Esophagus squamous epithelium (tissue), 5 donors: ENCODE measurements around the gene PCSK4. TPM values are rescaled to one million over a fixed set of nuclear protein-coding genes. Genes with fewer than 3 reads are reported as not detected.

ENCODE experiments used
- DNase-seq: peaks from one replicate; lab custom pipeline; 2025; lab: John Stamatoyannopoulos, UW
- H3K27ac ChIP-seq, 4 donors: fragments of 200-600 bp; sonication (generic); one replicate each; pipeline ENCODE4 v1.5.1; 2016 to 2019; ENCODE audit warnings: mild to moderate bottlenecking in 1 of 4
- H3K27me3 ChIP-seq, 4 donors: fragments of 200-600 bp; sonication (generic); 1 replicate in 3 of 4; 2 replicates in 1 of 4; pipeline versions ENCODE4 v1.5.1 to v1.6.0; 2017 to 2021; ENCODE audit warnings: antibody characterized with exemption in 1 of 4
- H3K36me3 ChIP-seq, 3 donors: fragments of 200-600 bp; sonication (generic); one replicate each; pipeline ENCODE4 v1.5.1; 2016 to 2019
- H3K4me1 ChIP-seq, 3 donors: fragments of 200-600 bp; sonication (generic); one replicate each; pipeline ENCODE4 v1.5.1; 2017 to 2019
- H3K4me3 ChIP-seq, 4 donors: fragments of 200-600 bp; sonication (generic); 1 replicate in 3 of 4; 2 replicates in 1 of 4; pipeline ENCODE4 v1.5.1; 2016 to 2019; ENCODE audit warnings: mild to moderate bottlenecking in 2 of 4, moderate library complexity in 1 of 4
- H3K9me3 ChIP-seq, 3 donors: fragments of 200-600 bp; sonication (generic); one replicate each; pipeline ENCODE4 v1.5.1; 2016 to 2019
- POLR2A ChIP-seq, 4 donors: fragments of 450-650 bp; IDR thresholded peaks; one replicate each; pipeline ENCODE4 v1.6.1; 2017; ENCODE audit warnings: antibody characterized with exemption in 4 of 4, mild to moderate bottlenecking in 4 of 4, moderate library complexity in 3 of 4
- WGBS, 2 donors: methylation state at CpG; one replicate each; pipeline ENCODE4 v1.1.5; 2018; 5-methylcytosine and 5-hydroxymethylcytosine counted together
- intact Hi-C: fragments of 100-400 bp; cut with DNase I; formaldehyde crosslinking; loops from one replicate; pipeline ENCODE4 v1.15.0; 2022
- total RNA-seq, 4 donors: library from RNA; depleted of rRNA; stranded (reverse); fragments of >200 nt; gene quantifications; one replicate each; pipeline ENCODE4 v1.1.0, GENCODE V29; 2016
- TF ChIP-seq, protein P1 (sequence below), 6 experiments: fragments of 450-650 bp in 4 of 6; fragments of 200-600 bp in 2 of 6; sonication (generic) in 2 of 6; IDR thresholded peaks; one replicate each; pipeline ENCODE4 v1.5.1; 2016 to 2019; ENCODE audit warnings: antibody characterized with exemption in 6 of 6, mild to moderate bottlenecking in 4 of 6, moderate library complexity in 4 of 6
- donor health status: DM: yes; HTN: yes; CAD: no.

The PCSK4 gene
- total RNA-seq, 4 donors from 2014 or later = 0.35 to 5.5 (median 1.1) TPM

DNA sequence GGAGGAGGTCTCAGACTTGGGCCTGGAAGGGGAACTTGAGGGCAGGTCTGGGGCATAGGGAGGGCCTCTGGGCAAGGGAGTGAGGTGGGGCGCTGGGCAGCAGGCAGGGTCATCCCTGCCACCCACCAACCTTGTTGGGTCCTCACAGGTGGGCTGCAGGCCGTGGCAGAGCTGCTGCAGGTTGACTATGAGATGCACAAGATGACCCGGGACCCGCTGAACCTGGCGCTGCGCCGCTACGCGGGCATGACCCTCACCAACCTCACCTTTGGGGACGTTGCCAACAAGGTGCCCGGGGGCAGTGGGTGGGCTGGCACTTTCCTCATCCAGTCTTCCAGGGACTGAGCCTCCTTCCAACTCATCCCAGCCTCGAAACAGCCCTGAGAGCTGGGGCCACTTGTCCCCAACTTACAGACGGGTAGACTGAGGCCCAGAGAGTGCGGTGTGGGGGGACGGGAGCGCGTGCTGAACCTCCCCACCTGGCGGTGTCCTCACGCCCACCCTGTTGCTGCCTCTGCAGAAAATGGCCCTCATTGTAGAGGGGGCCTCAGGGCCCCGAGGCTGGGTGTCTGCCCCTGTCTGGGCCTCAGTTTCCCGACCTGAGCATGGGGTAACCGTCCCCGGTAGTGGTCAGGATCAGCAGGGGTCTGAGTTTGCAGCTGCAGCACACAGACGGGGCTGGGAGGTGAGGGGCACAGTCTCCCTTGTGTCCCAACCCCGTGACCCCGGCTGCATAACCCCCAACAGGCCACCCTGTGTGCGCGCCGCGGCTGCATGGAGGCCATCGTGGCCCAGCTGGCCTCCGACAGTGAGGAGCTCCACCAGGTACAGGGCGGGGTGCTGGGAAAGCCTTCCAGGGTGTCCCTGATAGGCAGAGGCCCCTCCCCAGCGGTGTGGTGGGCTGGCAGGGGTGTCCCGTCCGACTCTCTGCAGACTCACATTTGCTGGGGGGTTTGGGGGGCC, 29.8 kb downstream of the PCSK4 start:
- peaks cover 5 to 62% (median 9%) of the 10 kb centered on the region in 4 donors for H3K27me3 ChIP-seq
- no peak for DNase-seq
- intact Hi-C loops = no loop called here
- H3K4me1 ChIP-seq = peaks cover 6 to 28% (median 11%) of the 10 kb centered on the region in 3 donors
- H3K27ac ChIP-seq = no peak overlapping the region
- H3K4me3 ChIP-seq = no peak overlapping the region
- TF ChIP-seq POLR2A (IDR thresholded peaks at IDR 0.05) = no peak
- TF ChIP-seq, protein P1, sequence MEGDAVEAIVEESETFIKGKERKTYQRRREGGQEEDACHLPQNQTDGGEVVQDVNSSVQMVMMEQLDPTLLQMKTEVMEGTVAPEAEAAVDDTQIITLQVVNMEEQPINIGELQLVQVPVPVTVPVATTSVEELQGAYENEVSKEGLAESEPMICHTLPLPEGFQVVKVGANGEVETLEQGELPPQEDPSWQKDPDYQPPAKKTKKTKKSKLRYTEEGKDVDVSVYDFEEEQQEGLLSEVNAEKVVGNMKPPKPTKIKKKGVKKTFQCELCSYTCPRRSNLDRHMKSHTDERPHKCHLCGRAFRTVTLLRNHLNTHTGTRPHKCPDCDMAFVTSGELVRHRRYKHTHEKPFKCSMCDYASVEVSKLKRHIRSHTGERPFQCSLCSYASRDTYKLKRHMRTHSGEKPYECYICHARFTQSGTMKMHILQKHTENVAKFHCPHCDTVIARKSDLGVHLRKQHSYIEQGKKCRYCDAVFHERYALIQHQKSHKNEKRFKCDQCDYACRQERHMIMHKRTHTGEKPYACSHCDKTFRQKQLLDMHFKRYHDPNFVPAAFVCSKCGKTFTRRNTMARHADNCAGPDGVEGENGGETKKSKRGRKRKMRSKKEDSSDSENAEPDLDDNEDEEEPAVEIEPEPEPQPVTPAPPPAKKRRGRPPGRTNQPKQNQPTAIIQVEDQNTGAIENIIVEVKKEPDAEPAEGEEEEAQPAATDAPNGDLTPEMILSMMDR (IDR thresholded peaks at IDR 0.05) = no peak
- peaks cover 0 to 15% (median 7%) of the 10 kb centered on the region in 3 donors for H3K36me3 ChIP-seq
- H3K9me3 ChIP-seq = no peaks in the 10 kb centered on the region
- 86 to 97% methylated on average over 4 to 6 of the region's 36 CpGs for WGBS, 2 donors

DNA sequence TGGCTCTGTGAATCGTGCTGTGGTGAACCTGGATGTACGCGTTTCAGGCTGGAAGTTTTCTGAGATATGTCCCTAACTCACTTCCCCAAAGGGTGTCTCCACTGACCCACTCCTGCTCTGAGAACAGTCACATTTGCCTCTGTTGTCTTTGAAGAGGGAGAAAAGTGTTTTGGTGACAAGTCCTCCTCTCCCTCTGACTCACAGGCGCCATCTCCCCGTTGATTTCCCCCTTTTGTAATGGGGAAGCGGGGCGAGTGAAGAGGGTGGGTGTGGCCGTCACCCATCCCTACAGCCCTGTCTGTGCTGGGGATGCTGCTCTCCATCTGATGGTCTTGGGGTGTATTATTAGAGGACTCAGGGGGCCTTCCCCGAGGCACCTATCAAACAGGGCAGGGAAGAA, 30.7 kb downstream of the PCSK4 start:
- no peak overlapping the region for H3K27ac ChIP-seq
- peaks cover 0 to 15% (median 7%) of the 10 kb centered on the region in 3 donors for H3K36me3 ChIP-seq
- WGBS, 2 donors = 71 to 83% methylated on average over 2 to 6 of the region's 9 CpGs
- H3K4me3 ChIP-seq = no peak overlapping the region
- H3K27me3 ChIP-seq = peaks cover 5 to 62% (median 9%) of the 10 kb centered on the region in 4 donors
- no peaks in the 10 kb centered on the region for H3K9me3 ChIP-seq
- DNase-seq = no peak
- TF ChIP-seq, protein P1 (IDR thresholded peaks at IDR 0.05) = no peak
- TF ChIP-seq POLR2A (IDR thresholded peaks at IDR 0.05) = no peak
- intact Hi-C loops = loop anchor here (10.0 kb wide), 1 partner anchor 175 kb away; the partner anchor contains the start of gene EFNA2
- peaks cover 10 to 32% (median 14%) of the 10 kb centered on the region in 3 donors for H3K4me1 ChIP-seq

DNA sequence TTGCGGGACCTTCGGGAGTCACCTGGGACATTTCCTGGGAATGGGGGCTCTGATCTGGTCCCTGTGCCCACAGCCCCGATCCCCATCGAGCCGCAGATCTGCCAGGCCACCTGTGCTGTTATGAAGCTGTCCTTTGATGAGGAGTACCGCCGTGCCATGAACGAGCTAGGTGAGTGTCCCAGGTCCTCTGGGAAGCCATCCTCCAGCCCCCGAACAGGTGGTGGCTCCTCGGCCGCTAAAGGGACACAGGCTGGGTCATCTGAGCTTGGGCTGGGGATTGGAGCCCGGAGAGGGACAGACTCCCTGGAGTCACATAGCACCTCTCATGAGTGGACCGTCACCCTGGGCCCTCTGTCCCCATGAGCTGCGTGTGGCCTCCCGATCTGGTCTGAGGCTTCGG, 32.3 kb downstream of the PCSK4 start:
- no peak for TF ChIP-seq POLR2A (IDR thresholded peaks at IDR 0.05)
- TF ChIP-seq, protein P1 (IDR thresholded peaks at IDR 0.05) = no peak
- Histone ChIP-seq H3K9me3 (no peaks in the 10 kb centered on the region), H3K4me1 (peaks cover 19 to 46% (median 20%) of the 10 kb centered on the region in 3 donors), H3K27ac (no peak overlapping the region), H3K4me3 (no peak overlapping the region), H3K27me3 (peaks cover 9 to 70% (median 15%) of the 10 kb centered on the region in 4 donors), H3K36me3 (peaks cover 0 to 15% (median 7%) of the 10 kb centered on the region in 3 donors)
- intact Hi-C loops = loop anchor here (10.0 kb wide), 1 partner anchor 173 kb away; the partner anchor contains the start of gene EFNA2
- WGBS, 2 donors = 87% methylated on average over 10 of the region's 16 CpGs; no CpG with 5 or more reads in 1 of the 2 donors
- DNase-seq = no peak

GRCh38 chr19:1457031-1457739, 33.0 kb downstream of the PCSK4 start:
- H3K4me3 ChIP-seq = no peak overlapping the region
- 28 to 80% methylated on average over 1 to 25 of the region's 48 CpGs for WGBS, 2 donors
- H3K36me3 ChIP-seq = peaks cover 0 to 15% (median 7%) of the 10 kb centered on the region in 3 donors
- intact Hi-C loops = loop anchor here (10.0 kb wide), 1 partner anchor 172 kb away; the partner anchor contains the start of gene EFNA2
- H3K27ac ChIP-seq = no peak overlapping the region
- peaks cover 19 to 51% (median 20%) of the 10 kb centered on the region in 3 donors for H3K4me1 ChIP-seq
- no peak for DNase-seq
- peaks cover 14 to 77% (median 22%) of the 10 kb centered on the region in 4 donors for H3K27me3 ChIP-seq
- H3K9me3 ChIP-seq = no peaks in the 10 kb centered on the region
- TF ChIP-seq, protein P1 (IDR thresholded peaks at IDR 0.05) = peak in 2 of 6 experiments; percentile 14 to 32
- TF ChIP-seq POLR2A (IDR thresholded peaks at IDR 0.05) = no peak
